Retina (tissue), 1 donor: ENCODE data around the gene TCEA2.
"Not testable (repeated sequence)": the region's sequence is repeated elsewhere in the genome, so short reads cannot be mapped to it uniquely, and the experiment has no call there.

Experiments
- DNase-seq: peaks from one replicate; pipeline ENCODE4 v3.0.0-alpha.2; 2016

Gene TCEA2

DNA sequence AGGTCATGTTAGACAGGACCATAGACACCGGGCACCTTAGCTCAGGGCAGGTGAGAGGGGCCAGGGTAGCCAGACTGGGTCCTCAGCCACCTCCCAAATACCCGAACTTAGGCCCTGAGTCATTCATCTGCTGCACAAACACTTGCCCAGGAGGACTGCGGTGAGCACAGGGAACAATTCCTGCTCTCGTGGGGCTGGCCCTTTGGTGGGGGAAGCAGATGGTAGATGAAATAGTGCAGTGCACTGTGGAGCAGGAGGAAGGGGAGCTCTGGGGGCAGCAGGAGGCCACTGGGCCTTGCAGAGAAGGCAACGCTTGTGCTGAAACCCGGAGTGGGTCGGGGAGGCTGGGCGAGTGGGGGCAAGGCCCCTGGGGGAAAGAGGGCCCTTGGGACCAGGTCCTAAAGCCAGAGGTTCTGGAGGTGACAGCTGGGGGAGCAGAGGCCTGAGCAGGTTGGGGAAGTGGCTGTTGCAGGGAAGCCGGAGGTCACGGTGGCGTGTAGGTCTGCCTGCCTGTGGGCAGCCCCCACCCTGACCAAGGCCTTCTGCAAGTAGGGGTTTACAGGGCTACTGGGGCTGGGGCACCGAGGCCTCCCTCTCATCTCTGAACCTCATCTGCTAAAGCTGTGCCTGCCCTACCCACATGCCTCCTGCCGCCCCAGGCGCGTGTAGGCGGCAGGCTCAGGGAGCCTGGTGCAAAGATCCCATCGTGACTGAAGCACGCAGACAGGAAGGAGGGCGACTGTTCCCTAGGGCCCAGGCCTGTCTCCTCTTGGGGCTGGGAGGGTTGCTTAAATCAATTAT is 49.0 kb downstream of the TCEA2 start:
- no peak for DNase-seq

DNA sequence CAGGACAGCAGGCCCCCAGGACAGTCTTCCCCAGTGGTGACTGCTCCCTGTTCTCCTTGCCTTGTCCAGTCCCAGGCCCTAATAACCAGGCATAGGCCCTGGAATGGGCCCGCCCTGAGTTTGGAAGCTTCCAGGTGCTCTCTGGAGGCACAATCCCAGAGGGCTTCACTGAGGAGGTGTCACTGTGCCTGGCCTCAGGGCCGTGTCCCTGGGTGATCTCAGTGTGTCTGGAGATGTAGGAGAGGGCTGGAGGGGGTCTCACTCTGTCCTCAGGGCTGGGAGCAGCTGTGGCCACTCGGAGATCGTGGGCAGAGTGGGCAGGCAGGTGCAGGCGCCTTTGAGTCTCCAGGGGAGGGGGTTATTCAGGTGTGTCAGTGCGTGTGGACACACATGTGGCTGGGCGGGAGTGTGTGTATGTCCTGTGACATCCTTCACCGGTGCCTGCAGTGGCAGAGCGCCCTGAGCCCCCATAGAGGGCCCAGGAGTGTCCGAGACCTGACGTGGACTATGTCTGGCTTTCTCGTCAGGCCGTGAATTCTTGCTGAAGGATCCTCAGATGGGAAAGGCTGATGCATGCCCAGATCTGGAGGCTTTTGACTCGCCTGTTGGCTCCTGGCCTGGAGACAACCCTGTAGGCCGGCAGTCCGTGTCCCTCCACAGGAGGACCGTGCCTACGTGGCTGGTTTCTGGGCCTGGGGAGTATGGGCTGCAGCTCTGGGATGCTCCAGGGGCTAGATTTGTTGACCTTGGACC is 49.9 kb downstream of the TCEA2 start:
- DNase-seq, result no peak

DNA sequence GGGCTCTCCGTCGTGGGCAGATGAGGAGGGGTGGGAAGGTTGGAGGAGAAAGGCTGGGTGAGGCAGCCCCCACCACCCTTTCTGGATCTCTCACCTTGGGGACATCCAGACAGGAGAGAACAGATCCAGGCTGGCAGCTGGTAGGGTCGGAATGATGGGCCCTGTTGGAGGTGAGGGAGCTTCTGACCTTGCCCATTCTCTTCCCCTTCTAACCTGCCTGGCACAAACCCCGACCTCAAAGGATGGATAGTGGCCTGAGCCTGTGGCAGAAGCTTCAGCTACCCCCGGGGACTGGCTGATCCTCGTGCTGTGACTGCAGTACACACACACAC is 50.4 kb downstream of the TCEA2 start:
- DNase-seq, result no peak

DNA sequence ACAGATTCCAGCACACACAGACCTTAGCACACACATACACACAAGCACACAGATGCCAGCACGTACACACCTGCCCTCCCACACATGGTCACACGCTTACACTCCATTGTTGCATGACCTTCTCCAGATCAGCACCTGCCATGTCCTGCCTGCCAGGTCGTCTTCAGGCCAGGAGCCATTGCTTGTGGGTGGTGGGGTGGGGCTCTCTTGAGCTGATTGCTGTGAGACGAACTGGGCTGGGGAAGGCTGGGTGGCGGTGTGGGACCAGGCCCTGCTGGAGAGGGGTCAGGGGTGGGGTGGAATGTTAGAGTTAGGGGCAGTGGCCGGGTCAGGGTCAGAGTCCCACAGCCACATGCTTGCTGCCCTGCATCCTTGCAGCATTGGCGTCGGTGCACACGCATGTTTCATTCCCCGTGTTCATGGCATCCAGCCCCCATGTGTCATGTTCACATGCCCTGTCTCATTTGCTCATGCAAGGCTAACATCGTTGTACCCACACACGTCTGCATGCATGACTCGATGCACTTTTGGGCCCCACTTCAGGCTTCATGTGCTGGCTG is 50.9 kb downstream of the TCEA2 start:
- no peak for DNase-seq

DNA sequence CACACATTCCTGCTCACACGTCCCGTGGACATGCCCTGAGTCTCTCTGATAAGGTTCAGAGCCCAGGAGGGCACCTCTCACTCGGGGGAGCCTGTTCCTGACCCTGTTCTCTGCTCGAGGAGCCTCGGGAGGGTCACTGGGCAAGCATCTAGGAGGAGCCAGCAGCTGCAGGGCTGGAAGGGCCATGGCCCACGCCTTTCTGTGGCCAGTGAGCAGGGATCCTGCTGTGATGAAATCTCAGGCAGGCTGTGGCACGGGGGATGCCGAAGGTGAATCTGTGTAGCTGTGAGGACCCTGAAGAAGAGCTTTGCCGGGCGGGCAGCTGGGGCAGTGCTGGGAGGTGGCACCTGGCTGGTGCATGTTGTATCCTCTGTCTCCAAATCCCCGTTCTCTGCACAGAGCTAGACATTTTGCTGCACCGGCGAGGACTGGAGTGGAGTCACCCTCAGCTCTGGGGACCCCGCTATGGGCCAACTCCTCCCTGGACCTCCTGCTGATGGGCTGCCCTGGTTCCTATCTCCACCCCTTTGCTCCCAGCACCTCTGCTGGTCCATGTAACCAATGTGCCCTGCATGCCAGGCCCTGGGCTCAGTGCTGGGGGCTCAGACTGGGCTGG is 51.5 kb downstream of the TCEA2 start:
- no peak for DNase-seq

DNA sequence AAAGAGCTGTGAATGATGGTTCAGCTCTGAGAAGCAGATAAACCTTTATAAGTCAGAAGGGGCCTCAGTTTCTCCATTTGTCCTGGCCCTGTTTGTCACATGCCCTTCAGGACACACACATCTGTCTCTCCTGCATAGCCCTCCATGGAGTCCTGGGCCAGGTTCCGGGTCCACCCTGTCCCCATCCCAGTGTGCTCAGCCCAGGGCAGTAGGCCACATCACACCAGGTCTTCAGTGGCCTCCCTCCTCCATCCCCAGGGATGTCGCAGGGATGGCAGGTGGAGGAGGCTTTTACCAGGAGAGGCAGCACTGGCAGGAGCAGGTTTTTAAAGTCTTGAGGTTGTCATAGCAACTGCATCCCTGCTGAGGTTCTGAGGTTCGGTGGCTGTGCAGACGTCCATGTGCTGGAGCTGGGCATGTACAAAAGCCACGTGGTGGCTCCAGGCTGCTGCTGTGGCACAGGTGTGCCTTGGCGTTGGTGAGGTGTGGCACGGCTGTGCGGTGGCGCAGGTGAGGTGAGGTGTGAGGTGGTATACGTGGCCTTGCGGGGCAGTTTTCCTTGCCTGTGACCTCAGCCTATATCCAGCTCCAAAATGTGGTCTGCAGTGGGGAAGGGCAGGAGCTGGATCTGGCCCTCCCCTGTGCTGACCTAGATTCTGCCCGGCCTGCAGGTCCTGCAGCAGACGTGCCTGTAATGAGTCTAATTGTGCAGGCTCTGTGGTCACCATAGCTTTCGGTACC is 52.3 kb downstream of the TCEA2 start:
- peak; percentile 46 for DNase-seq

DNA sequence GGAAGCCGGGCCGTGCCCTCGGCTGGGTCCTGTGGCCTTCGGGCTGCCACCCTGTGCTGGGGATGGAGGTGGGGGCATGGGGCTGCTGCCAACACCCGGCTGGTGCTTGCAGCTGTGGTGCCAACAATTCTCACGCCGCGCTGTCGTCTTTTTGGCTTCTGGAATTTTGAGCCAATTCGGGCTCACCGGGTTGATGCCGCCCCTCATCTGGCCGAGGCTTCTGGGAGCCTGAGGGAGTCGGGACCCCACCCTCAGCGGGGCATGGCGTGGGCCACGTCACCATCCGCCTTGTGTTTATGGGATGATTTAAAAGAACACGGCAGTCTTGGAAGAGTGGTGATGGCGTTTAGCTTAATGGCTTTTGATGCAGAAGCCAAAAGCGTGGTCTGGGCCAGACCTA is 53.0 kb downstream of the TCEA2 start:
- no peak for DNase-seq

DNA sequence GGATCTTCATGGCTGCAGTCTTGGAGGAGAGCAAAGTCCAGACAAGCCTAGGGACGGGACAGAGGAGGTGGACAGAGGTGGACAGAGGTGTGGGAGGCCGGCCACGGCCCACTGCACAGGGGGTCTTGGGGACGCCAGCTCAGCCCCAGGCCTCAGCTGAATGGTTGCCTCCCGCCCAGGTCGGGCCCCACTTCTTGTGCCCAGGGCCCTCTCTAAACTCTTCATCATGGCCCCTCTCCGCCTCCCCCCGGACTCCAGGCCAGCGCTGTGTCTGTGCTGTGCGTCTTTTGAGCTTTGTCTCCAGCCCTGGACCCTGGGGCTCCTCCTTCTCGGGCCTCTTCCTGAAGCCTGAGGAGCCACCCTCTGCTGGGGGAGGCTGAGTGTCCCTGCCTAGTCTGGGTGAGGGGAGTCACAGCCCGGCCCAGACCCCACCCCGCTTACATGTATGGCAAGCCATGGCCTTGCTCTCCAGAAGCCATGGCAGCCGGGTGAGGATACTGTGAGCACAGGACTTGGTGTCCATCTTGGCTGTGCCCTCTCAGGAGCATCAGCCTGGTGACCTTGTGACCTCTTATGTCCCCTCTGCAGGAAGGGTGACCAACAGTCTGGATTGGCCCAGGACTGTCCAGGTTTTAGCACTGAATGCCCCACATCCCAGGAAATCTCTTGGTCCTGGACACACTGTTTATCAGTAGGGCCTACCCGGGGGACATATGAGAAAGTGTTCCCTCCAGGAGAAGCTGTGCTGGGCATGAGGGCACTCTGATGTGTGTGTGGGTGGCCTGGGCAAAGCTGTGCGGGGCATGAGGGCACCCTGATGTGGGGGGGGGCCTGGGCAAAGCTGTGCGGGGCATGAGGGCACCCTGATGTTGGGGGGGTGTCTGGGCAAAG is 53.8 kb downstream of the TCEA2 start:
- no peak for DNase-seq

DNA sequence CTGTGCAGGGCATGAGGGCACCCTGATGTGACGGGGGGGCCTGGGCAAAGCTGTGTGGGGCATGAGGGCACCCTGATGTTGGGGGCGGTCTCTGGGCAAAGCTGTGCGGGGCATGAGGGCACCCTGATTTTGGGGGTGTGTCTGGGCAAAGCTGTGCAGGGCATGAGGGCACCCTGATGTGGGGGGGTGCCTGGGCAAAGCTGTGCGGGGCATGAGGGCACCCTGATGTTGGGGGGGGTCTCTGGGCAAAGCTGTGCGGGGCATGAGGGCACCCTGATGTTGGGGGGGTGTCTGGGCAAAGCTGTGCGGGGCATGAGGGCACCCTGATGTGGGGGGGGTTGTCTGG is 54.4 kb downstream of the TCEA2 start:
- DNase-seq, result not testable (repeated sequence)

DNA sequence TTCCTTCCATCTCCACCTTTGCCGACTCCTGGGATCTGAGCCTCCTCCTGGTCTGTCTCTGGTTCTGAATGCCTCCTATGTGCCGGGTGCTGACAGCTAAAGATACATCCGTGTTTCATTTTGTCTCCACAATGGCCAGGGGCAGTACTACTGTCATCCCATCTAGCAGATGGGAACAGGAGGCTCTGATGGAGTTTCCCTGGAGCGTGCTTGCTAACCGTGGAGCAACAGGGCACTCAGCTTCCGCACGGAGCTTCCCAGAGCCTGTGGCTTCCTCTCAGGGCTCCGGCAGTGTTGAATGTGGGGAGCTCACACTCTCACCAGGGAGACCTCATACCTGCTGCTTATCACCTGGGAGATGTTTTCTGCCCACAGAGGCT is 56.3 kb downstream of the TCEA2 start:
- DNase-seq, result no peak

DNA sequence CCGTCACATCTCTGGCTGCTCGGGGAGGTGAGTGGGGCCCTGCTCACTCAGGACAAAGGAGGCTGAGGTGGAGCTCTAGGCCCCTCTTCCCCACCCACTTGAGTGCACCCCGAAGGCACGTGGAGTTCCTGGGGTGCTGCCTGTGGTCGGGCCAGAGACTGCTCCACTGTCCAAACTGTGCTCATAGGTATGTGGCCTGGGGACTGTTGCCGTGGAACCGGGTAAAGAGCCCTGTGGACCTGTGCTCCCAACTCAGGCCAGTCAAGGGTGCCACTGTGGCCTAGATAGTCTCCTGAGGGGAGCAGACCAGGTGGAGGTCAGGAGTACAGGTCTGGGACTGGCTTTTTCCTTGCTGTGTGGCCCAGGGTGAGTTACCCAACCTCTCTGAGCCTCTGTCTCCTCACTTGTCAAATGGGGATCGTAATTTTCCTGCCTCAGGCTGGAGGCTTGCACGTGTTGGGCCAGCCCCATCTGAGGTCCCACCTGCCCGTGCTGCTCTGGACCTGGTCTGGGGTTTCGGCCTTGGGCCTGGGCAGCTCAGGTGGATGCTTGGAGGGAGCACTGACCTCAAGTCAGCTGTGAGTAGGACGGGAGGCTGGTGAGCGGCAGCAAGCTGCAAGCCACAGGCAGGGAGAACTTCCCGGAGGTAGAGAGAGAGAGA is 56.8 kb downstream of the TCEA2 start:
- DNase-seq, result no peak

DNA sequence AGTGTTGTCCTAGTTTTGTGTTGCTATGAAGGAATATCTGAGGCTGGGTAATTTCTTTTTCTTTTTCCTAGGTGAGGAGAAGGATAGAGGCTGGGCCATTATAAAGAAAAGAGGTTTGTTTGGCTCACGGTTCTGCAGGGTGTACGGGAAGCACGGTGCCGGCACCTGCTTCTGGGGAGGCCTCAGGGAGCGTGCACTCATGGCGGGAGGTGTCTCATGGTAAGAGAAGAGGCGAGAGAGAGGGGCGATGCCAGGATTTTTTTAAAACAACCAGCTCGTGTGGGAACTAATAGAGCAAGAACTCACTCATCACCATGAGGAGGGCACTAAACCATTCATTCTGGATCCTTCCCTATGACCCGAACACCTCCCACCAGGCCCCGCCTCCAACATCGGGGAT is 58.6 kb downstream of the TCEA2 start:
- peak; percentile 1 for DNase-seq
